C4-2B (cell line): ENCODE results near the gene TMEM9.

Experiments used
- ZFX ChIP-seq: fragments of 450-650 bp; IDR thresholded peaks from 2 replicates; pipeline ENCODE4 v1.6.1; 2017
- TF ChIP-seq, protein P1 (sequence below): fragments of 450-650 bp; conservative IDR thresholded peaks from 2 replicates; pipeline ENCODE4 v1.5.1; 2017; ENCODE audit warnings: mild to moderate bottlenecking

DNA sequence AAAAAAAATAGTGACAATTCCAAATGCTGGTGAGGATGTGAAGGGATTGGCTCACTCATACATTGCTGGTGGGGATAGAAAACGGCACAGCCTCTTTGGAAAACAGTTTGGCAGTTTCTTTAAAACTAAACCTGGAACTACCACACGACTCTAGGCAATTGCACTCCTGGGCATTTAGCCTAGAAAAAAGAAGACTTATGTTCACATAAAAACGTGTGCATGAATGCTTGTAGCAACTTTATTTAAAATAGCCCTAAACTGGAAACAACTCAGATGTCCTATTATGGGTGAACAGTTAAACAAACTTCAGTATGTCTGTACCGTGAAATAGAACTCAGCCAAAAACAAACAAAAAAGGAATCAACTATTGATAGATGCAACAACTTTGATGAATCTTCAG, 9.4 kb upstream of the TMEM9 start:
- TF ChIP-seq, protein P1, sequence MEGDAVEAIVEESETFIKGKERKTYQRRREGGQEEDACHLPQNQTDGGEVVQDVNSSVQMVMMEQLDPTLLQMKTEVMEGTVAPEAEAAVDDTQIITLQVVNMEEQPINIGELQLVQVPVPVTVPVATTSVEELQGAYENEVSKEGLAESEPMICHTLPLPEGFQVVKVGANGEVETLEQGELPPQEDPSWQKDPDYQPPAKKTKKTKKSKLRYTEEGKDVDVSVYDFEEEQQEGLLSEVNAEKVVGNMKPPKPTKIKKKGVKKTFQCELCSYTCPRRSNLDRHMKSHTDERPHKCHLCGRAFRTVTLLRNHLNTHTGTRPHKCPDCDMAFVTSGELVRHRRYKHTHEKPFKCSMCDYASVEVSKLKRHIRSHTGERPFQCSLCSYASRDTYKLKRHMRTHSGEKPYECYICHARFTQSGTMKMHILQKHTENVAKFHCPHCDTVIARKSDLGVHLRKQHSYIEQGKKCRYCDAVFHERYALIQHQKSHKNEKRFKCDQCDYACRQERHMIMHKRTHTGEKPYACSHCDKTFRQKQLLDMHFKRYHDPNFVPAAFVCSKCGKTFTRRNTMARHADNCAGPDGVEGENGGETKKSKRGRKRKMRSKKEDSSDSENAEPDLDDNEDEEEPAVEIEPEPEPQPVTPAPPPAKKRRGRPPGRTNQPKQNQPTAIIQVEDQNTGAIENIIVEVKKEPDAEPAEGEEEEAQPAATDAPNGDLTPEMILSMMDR, result no peak
- TF ChIP-seq ZFX, result no peak
